ENCODE measurements around the gene DDX27. TPM values are rescaled to one million over a fixed set of nuclear protein-coding genes. Genes with fewer than 3 reads are reported as not detected.

The DDX27 gene
- total and polyA plus RNA-seq, 2 of the 13 experiments (the other 11 are each of a cell fraction or from before 2014, with no cell fraction given): 42.6 to 72.8 TPM

DNA sequence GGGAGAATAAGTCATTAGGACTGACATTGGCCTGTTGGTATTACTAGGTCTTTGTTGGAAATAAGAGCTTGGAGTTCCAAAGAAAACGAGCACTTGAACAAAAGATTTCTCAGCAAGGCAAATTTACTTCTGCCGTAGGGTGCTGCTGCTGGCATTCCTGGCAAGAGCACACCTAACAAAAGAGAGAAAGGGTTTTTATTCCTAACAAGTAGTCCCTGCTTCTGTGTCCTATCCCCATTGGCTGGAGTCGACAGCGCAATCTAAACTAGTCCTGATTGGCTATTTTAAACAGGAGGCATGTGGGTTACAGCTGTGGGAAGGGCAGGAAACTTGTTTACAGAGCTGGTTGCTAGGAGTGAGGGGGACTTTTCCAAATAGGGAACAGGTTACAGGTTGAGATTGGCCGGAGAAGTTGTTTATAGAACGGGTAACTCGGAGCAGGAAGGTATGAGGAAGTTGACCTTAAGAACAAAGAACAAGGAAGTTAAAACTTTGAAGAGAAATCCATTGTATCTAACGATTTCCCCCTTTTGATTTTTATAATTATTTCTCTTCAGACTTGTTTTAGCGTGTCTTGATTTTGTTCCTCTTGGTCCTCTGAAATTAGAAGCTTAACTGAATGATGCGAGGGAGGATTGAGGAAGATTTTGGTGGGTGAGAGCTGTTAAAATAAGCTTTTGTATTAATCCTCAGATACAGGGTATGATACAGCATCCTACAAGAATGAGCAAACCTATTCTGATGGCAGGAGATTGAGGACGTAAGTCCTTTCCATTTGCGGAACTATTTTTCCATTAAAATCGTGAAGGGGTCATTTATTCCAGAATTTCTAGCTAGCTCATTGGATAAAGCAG is 62.1 kb downstream of the DDX27 start (continued):
- TF ChIP-seq HMGA1 (CRISPR knock-in tag; conservative IDR thresholded peaks at IDR 0.05) (no peak), ZNF644 (CRISPR knock-in tag; IDR thresholded peaks at IDR 0.05; ENCODE audit: low read depth) (no peak), SMARCC2 (IDR thresholded peaks at IDR 0.05) (0 out of 2 replicates have a peak, but pooled peaks have one; percentile 3), AKNA (CRISPR knock-in tag; IDR thresholded peaks at IDR 0.05; ENCODE audit: borderline replicate concordance) (peak; percentile 33; the same call in 1 of the 2 replicates), NFYB (CRISPR knock-in tag; IDR thresholded peaks at IDR 0.05) (peak; percentile 70), MXI1 (IDR thresholded peaks at IDR 0.05; ENCODE audit: borderline replicate concordance, low read depth, low read length) (peak; percentile 83; the same call in 1 of the 3 replicates), ZNF224 (CRISPR knock-in tag; IDR thresholded peaks at IDR 0.05) (peak; percentile 14; the same call in 1 of the 2 replicates), GZF1 (CRISPR knock-in tag; IDR thresholded peaks at IDR 0.05) (no peak), DRAP1 (CRISPR knock-in tag; IDR thresholded peaks at IDR 0.05) (peak; percentile 95), ADNP (CRISPR knock-in tag; IDR thresholded peaks at IDR 0.05) (no peak), SNAPC2 (CRISPR knock-in tag; IDR thresholded peaks at IDR 0.05) (peak; percentile 84), NRL (CRISPR knock-in tag; IDR thresholded peaks at IDR 0.05; ENCODE audit: borderline replicate concordance) (no peak), FOXM1 (CRISPR knock-in tag; IDR thresholded peaks at IDR 0.05) (peak; percentile 13; the same call in 1 of the 2 replicates), MYC (CRISPR knock-in tag; IDR thresholded peaks at IDR 0.05; ENCODE audit: borderline replicate concordance) (0 out of 2 replicates have a peak, but pooled peaks have one; percentile 27), SALL1 (CRISPR knock-in tag; IDR thresholded peaks at IDR 0.05) (peak; percentile 25; the same call in 1 of the 2 replicates), ZNF652 (CRISPR knock-in tag; IDR thresholded peaks at IDR 0.05; ENCODE audit: borderline replicate concordance, low read depth) (0 out of 2 replicates have a peak, but pooled peaks have one; percentile 5), ZNF562 (CRISPR knock-in tag; IDR thresholded peaks at IDR 0.05; ENCODE audit: borderline replicate concordance) (peak; percentile 97), E2F2 (CRISPR knock-in tag; IDR thresholded peaks at IDR 0.05; ENCODE audit: borderline replicate concordance) (no peak), NKX3-1 (CRISPR knock-in tag; IDR thresholded peaks at IDR 0.05) (no peak; the same call in 1 of the 2 replicates), ERF (CRISPR knock-in tag; IDR thresholded peaks at IDR 0.05) (peak; percentile 26), HNRNPLL (IDR thresholded peaks at IDR 0.05; ENCODE audit: low read depth, low read length, poor library complexity, severe bottlenecking) (no peak), ZNF724P (CRISPR knock-in tag; IDR thresholded peaks at IDR 0.05; ENCODE audit: borderline replicate concordance) (no peak), SMYD3 (CRISPR knock-in tag; IDR thresholded peaks at IDR 0.05) (no peak; the same call in 1 of the 2 replicates), FOXA3 (CRISPR knock-in tag; IDR thresholded peaks at IDR 0.05) (peak; percentile 84), KLF6 (CRISPR knock-in tag; IDR thresholded peaks at IDR 0.05) (no peak; the same call in 1 of the 2 replicates)
